ENCODE results near the gene NUP214.
"Not testable (repeated sequence)": the region's sequence is repeated elsewhere in the genome, so short reads cannot be mapped to it uniquely, and the experiment has no call there.

Gene NUP214

DNA sequence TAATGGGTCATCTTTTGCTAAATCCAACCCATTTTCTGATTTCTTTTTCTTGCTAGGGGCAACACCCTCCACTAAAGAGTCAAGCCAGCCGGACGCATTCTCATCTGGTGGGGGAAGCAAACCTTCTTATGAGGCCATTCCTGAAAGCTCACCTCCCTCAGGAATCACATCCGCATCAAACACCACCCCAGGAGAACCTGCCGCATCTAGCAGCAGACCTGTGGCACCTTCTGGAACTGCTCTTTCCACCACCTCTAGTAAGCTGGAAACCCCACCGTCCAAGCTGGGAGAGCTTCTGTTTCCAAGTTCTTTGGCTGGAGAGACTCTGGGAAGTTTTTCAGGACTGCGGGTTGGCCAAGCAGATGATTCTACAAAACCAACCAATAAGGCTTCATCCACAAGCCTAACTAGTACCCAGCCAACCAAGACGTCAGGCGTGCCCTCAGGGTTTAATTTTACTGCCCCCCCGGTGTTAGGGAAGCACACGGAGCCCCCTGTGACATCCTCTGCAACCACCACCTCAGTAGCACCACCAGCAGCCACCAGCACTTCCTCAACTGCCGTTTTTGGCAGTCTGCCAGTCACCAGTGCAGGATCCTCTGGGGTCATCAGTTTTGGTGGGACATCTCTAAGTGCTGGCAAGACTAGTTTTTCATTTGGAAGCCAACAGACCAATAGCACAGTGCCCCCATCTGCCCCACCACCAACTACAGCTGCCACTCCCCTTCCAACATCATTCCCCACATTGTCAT, 72.0 kb downstream of the NUP214 start:
- DNase-seq (ENCODE audit: low spot score): no peak

DNA sequence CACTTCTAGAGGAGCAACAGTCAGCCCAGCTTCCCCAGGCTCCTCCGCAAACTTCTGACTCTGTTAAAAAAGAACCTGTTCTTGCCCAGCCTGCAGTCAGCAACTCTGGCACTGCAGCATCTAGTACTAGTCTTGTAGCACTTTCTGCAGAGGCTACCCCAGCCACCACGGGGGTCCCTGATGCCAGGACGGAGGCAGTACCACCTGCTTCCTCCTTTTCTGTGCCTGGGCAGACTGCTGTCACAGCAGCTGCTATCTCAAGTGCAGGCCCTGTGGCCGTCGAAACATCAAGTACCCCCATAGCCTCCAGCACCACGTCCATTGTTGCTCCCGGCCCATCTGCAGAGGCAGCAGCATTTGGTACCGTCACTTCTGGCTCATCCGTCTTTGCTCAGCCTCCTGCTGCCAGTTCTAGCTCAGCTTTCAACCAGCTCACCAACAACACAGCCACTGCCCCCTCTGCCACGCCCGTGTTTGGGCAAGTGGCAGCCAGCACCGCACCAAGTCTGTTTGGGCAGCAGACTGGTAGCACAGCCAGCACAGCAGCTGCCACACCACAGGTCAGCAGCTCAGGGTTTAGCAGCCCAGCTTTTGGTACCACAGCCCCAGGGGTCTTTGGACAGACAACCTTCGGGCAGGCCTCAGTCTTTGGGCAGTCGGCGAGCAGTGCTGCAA, 72.8 kb downstream of the NUP214 start:
- no peak for DNase-seq (ENCODE audit: low spot score)

DNA sequence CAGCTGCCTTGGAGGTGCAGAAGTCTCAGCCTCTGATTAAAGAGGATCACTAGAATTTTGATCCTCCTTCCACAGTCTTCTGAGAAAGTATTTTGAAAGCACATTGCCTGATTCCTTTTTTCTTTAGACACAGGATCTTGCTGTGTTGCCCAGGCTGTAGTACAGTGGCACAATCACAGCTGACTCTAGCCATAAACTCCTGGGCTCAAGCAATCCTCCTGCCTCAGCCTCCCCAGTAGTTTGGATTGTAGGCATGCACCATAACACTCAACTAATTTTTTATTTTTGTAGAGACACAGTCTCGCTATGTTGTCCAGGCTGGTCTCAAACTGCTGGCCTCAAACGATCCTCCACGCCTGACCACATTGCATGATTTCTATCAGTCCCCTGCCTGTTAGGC, 76.5 kb downstream of the NUP214 start:
- no peak for DNase-seq (ENCODE audit: low spot score)

DNA sequence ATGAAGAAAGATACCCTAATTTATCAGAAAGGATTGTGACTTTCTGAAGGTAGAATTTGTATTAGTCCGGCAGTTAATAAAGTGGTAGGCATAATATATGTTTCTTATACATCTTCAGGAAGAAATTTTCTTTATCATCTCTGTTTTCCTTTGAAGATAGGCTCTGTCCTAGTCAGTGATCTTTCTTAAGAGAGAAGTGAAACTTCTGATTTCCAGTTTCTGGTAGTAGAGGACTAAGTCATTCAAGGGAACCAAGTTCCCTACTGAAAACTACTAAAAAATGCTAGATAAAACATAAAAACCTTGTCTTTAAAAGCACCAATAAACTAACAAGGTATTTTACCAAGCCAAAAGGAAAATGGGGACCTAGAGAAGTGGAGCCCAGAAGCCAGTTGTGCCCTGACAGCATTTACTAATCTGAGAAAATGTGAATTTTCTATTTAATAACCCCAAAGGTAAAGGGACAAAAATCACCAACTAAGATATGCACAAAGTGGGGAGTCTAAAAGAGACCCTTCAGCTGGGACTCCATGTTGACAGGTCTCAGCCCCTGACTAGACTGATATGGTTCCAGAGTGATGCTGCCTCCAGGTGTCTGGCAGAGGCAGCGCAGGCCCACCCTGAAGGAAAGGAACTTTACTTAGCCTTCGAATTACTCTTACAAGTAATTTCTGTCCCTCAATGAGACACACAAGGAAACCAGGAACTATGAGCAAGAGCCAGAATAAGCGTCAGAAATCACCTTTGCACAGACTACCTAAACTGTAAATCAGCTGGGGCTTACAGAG, 78.2 kb downstream of the NUP214 start:
- no peak for DNase-seq (ENCODE audit: low spot score)

DNA sequence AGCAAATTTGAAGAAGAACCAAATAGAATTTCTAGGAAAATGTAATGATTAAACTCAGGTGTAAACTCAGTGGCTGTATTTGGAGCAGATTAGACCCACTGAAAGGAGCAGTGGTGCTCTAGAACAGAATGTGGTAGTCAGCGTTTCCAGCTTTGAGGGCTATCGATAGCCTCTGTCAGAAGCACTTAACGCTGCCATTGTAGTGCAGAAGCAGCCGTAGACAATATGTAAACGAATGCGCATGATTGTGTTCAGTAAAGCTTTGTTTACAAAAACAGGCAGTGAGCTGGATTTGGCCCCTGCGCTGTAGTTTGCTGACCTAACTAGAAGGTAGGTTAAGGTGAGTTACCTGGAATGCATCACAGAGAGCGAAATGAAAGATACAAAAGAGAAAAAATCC, 78.9 kb downstream of the NUP214 start:
- DNase-seq (ENCODE audit: low spot score): no peak

DNA sequence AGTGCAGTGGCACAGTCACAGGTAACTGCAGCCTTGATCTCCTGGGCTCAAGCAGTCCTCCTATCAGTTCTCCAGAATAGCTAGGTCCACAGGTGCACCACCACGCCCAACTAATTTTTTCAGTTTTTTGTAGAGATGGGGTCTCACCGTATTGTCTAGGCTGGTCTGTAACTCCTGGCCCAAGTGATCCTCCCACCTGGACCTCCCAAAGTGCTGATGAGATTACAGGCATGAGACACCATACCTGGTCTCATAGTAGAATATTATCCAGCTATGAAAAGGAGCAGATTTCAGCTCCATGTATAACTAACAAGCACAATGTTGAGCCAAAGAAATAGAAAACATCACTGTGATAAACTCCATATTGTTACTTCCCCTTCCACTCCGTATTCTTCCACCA, 81.1 kb downstream of the NUP214 start:
- DNase-seq (ENCODE audit: low spot score): no peak

DNA sequence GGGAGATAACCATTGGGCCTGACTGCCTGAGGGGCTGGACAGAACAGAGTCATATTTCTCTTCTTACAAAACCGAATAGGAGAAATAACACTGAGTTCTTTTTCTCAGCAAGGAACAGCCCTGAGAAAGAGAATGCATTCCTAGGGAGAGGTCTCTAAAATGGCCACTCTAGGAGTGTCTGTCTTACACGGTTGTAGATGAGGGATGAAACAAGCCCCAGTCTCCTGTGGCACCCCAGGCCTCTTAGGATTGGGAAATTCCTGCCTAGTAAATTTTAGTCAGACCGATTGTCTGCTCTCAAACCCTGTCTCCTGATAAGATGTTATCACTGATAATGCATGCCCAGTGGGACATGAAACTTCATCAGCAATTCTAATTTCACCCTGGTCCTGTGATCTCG, 86.5 kb downstream of the NUP214 start:
- DNase-seq (ENCODE audit: low spot score): not testable (repeated sequence)

DNA sequence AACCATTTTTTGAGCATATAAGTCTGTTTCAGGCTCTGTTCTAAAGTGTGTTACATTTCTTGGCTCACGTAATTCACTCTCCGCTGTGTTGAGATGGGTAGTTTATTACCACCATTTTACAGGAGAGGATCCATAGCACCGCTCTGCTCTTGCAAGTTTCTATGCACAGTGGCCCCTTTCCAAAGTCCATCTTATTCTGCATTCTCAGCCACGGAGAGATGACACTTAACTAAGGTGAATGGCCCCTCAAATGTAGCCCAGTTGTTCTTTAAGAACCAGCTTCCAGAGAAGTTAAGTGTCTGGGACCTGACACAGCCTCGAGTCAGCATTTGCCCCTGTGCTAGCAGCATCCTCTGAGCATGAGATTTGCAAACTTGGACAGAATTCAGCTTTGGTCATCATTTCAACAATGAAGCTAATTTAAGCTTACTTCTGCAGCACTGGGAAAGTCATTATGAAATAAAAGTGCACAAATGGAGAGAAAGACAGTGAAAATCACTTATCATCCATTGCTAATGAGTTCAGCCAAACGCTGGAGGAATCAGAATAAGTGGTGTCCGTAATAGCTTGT, 89.0 kb downstream of the NUP214 start:
- DNase-seq (ENCODE audit: low spot score): no peak

DNA sequence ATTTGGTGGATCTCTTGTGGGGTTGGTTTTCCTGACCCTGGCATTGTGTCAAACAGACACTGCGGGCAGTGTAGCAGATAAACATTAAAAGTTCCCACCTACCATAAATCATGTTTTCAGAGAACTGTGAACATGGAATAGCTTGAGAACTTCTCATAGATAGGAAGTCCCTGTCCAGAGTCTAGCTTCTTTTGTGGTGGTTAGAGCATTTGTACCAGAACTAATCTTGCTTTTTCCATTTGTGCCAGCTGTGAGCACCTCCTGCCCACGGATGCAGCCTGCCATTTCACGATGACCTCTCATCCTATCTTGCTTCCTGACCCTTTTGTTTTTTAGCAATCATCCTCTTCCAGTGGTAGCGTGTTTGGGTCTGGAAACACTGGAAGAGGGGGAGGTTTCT, 89.5 kb downstream of the NUP214 start:
- DNase-seq (ENCODE audit: low spot score): no peak

DNA sequence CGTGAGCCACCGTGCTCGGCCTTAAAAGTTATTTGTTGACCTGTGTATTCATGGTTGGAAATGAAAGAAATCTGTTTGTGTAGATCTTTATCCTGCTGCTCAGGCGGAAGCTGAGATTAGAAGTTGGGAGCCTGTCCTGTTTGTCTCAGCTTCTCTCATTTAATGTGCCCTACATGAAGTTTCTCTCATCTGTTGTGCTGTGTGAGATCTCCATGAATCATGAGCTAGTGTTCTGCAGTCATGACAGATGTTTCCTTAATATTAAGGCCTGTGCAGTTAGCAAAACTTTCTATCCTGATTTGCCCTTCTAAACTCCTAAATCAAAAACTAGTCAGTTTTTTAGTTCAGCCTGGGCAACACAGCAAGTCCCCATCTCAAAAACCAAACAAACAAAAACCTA, 91.4 kb downstream of the NUP214 start:
- DNase-seq (ENCODE audit: low spot score): no peak

DNA sequence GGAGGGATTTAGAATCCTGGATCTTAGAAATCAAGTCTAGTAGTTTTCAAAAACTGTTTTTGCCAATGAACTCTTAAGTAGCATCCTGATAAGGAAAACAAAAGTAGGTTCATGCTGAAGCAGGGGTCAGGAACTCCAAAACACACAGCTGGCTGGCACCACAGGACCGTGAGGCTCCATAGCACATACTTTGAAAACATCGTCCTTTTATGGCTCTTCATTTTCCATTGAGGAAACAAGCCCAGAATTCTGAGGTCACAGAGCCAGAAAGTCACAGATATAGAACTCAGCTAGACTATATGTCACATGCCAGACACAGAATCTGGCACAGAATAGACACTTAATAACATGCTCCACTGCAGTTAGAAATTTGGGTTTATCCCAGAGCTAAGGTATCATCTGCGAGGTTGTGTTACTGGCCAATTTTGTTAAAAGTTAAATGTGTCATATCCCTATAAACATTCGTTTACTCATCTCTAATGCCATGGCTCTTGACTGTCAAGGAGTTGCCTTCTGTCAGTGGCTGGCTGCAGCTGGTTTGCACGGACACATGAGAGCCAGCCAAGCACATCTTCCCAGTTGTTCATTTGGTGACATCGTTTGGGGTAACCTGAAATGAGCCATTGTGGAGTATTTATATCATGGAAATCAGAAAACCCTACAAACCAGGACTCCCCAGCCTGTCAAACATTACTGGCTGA, 92.1 kb downstream of the NUP214 start:
- DNase-seq (ENCODE audit: low spot score): no peak

DNA sequence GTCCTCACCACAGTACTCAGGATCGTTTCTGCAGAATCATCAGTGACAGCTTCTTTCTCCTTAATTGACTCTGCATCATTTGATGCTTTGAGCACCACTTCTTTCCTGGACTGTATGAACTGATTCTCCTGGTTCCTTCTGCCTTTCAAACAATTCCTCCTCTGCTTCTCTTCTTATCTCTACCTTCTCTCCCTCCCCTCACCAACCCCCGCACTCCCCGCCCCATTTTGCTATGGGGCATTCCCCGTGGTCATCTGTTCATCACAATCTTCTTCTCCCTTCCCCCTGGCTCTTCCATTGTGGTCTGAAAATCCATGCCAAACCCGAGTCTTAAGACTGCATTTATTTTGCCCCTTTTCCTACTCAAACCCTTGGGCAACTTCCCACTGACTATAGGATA, 93.0 kb downstream of the NUP214 start:
- DNase-seq (ENCODE audit: low spot score): no peak

DNA sequence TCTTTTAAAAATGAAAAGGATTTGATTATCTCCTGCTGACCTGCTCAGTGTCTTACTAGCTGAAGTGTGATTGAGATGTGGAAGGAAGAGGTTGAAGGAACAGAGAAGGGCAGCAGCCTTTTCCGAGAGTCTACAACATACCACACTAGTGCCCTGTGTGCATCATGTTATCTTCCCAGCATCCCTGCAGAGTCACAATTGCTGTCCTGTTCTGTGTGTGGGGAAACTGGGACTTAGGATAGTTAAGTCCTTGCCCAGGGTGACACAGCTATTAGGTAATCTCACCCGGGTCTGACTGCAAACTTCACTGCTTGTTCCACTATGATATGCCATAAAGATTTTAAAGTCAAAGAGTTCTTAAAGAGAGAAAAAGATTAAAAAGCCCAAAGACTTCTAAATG, 95.1 kb downstream of the NUP214 start:
- no peak for DNase-seq (ENCODE audit: low spot score)

DNA sequence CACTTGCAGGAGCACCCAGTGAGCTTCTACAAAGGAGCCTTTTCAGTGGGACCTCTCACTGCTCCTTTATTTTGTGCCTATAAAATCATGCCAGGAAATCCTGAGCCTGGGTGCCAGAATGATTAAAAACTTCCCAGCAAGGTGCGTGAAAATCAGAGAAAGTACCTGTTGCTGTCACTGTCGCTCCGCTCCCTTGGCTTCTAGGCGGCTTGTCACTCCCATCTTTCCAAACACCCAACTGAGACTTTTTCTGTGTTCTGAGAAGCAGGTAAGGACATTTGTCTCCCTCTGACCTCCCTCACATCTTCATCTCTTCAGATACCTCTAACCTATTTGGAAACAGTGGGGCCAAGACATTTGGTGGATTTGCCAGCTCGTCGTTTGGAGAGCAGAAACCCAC, 97.1 kb downstream of the NUP214 start:
- DNase-seq (ENCODE audit: low spot score): no peak

DNA sequence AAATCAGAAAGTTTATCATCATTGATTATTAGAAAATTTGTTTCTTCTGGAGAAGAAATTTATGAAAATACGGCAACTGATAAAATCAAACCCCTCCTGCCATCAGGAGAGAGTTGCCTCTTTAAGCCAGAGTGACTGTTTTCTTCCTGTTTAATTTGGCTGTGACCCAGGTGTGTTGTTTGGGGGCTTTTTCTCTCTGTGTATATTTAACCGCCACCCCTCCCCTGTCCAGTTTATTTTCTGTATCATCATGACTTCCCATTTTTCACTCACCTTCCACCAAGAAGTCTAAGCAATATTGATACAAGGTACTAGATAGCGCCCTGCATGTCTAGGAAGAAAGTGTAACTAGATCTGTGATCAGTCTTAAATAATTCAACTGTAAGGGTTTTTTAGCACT, 100.8 kb downstream of the NUP214 start:
- DNase-seq (ENCODE audit: low spot score): no peak

DNA sequence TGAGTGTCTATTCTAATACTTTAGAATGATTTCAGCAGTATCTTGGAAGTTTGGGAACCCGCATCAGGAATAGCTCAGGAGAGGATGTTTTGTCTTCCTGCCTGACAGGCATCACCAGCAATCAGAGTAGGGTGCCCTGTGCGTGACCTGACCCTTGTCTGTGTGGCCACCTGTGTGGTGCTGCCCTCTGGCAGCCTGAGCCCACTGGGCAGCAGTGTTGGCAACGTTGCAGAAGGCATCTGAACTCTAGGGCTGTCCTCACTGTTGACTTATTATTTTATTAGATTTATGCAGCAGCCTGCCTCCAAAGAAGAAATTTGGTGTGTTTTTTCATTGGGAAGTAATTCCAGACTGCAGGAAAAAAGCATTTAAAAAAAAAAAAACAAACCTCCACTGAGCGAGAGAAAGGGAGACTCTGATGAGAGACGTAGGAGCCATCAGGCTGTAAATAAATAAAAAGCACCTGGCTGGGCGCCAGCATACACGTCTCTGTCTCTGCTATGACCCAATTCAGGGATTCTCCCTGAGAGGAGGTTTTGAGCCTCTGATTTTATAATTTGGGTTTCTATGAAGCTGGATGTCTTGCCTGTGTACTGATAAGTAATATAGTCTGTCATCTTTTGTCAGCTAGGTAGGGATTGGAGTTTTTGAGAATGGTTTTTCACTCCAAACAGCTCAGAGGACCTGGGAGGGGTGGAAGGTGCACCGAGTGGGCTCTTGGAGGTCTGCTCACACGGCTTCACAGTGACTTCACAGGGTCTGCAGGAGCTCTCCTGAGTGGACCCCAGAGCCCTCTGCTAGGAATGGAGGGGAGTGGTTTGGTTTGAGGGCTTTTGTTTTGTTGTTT, 101.9 kb downstream of the NUP214 start:
- DNase-seq (ENCODE audit: low spot score): no peak

DNA sequence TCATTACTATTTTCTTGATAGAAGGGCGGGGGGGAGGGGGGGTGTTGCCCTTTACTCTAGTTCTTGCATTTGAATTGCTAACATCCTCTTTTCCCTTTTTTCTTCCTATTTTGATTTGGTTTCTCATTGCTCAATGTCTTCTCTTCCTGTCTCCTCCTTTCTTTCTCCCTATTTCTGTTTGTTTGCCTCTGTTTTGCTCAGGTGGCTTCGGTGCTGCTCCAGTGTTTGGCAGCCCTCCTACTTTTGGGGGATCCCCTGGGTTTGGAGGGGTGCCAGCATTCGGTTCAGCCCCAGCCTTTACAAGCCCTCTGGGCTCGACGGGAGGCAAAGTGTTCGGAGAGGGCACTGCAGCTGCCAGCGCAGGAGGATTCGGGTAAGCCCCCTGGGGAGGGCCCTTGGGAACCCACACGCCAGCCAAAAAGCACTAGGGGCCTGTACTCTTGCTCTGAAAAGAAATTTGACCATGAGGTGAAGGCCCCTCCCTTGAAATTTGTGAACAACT, 102.6 kb downstream of the NUP214 start:
- no peak for DNase-seq (ENCODE audit: low spot score)

DNA sequence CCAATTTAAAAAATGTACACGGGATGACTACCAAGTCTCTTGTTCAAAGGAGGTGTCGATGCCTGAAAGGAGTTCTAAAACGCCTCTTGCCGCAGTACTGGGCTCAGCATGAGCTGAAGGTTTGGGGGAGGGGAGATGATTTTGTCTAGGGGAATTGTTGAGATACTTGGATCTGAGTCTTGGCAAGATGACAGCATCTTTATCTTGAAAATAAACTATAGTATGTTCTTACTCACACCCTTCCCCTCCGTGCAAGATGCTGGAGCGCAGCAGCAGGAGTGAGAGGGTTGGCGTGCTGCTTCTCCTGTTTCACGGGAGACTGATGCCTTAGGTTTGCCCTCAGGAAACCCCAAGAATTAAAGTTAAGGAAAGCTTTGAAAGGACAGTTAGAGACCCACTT, 103.6 kb downstream of the NUP214 start:
- no peak for DNase-seq (ENCODE audit: low spot score)

DNA sequence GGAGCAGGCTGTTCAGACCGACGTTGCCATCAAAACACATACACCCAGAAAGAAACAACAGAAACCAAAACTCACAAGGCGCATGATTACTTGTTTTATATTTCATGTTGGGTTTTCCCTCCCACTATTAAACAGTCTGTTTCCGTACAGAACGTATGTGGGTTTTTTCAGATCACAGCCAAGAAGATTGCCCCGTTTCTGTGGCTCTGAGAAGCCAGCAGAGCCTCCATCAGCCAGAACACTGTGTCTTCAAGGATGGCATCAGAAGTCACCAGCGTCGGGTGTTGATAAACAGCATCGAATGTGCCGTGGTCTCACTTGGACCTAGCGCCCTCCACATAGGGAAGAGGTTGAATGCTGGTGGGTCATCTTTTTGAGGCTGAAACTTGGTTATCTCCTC, 108.2 kb downstream of the NUP214 start:
- no peak for DNase-seq (ENCODE audit: low spot score)

DNA sequence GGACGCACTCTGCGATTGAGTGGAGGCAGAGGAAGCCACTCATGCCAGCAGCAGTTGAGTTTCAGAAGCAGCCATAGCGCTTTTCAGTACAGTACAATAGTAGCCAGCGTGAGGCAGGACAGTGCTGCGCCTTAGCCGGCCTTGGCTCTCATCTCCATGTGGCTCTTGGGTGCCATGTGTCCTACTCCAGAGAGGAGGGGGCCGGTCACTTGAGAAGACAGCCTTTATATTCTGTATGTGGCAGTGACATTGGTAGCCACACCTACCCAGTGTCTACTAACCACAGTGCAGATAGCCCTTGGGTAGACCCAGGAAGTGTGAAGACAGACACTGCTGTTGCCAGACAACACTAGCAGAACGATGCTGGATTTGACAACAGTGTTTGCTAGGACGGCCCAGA, 108.6 kb downstream of the NUP214 start:
- DNase-seq (ENCODE audit: low spot score): no peak
